Activated T-cell treated with anti-CD3 and anti-CD28 coated beads, Interleukin-2, amount 50 U/mL, for 4 hours (primary cell): ENCODE data around the gene FMO5. TPM values are rescaled to one million over a fixed set of nuclear protein-coding genes. Genes with fewer than 3 reads are reported as not detected.

Source experiments
- ATAC-seq, 2 donors: fragments of 200-7000 bp; cut with Tn5 transposase; one replicate each; pipeline ENCODE4 v1.10.0; 2021
- DNase-seq: peaks from one replicate; pipeline ENCODE4 v3.0.0-alpha.2; 2020
- H3K27me3 Mint-ChIP-seq: one replicate; pipeline ENCODE4 v1.8.0; 2021; ENCODE audit warnings: low read depth, mixed read lengths
- H3K36me3 Mint-ChIP-seq: one replicate; pipeline ENCODE4 v1.8.0; 2022; ENCODE audit warnings: mixed read lengths; ENCODE audit not compliant: insufficient read depth
- H3K4me1 Mint-ChIP-seq: one replicate; pipeline ENCODE4 v1.8.0; 2021; ENCODE audit warnings: low read depth, mixed read lengths
- H3K4me3 Mint-ChIP-seq: one replicate; pipeline ENCODE4 v1.8.0; 2021; ENCODE audit warnings: mild to moderate bottlenecking, moderate library complexity, mixed read lengths
- H3K9me3 Mint-ChIP-seq: one replicate; pipeline ENCODE4 v1.8.0; 2021; ENCODE audit warnings: mixed read lengths
- total RNA-seq, 3 donors: library from RNA; stranded (reverse); gene quantifications; one replicate each; pipeline ENCODE4 v1.2.1, GENCODE V29; 2021

The FMO5 gene, protein sequence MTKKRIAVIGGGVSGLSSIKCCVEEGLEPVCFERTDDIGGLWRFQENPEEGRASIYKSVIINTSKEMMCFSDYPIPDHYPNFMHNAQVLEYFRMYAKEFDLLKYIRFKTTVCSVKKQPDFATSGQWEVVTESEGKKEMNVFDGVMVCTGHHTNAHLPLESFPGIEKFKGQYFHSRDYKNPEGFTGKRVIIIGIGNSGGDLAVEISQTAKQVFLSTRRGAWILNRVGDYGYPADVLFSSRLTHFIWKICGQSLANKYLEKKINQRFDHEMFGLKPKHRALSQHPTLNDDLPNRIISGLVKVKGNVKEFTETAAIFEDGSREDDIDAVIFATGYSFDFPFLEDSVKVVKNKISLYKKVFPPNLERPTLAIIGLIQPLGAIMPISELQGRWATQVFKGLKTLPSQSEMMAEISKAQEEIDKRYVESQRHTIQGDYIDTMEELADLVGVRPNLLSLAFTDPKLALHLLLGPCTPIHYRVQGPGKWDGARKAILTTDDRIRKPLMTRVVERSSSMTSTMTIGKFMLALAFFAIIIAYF
- under 1 TPM in 2 of 3 donors, not detected in 1; 0.20 to 0.22 TPM for total RNA-seq

DNA sequence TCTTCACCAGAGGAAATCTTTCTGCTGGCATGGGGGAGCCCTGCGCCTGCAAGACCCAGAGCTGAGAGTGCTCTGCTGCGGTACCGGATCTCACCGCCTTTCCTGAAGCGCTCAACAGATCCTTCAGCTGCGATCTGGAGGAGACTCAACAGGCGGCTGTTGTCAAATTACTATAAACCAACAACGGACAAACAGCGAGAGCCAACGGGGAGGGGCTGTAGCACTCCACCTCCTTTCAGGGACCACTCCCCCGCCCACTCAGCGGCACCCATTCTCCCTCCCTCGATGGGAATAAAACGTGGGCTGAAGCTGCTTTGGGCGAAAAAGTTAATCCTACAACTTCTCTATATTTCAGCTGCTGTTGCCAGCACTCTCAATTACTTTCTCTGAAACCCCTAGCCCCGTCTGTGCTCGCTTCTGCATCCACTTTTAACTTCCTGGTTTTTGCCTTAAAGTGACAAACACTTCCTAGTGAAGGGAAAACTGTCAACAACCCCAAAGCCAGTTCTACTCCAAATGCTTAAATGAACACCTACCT lies at the start of gene FMO5:
TSS of gene FMO5 (minus strand) at position 147 of the 538 bp plus-strand sequence. CDS start 310 bp downstream, outside the sequence.
- peak; percentile 95 to 96 for ATAC-seq
- no peaks in the 10 kb centered on the region for H3K36me3 Mint-ChIP-seq
- no peaks in the 10 kb centered on the region for H3K9me3 Mint-ChIP-seq
- no peaks in the 10 kb centered on the region for H3K27me3 Mint-ChIP-seq
- peak within 1 kb of the TSS; percentile 88 for H3K4me3 Mint-ChIP-seq
- peak; percentile 32 for DNase-seq
- H3K4me1 Mint-ChIP-seq, result peaks cover 14% of the 10 kb centered on the region

DNA sequence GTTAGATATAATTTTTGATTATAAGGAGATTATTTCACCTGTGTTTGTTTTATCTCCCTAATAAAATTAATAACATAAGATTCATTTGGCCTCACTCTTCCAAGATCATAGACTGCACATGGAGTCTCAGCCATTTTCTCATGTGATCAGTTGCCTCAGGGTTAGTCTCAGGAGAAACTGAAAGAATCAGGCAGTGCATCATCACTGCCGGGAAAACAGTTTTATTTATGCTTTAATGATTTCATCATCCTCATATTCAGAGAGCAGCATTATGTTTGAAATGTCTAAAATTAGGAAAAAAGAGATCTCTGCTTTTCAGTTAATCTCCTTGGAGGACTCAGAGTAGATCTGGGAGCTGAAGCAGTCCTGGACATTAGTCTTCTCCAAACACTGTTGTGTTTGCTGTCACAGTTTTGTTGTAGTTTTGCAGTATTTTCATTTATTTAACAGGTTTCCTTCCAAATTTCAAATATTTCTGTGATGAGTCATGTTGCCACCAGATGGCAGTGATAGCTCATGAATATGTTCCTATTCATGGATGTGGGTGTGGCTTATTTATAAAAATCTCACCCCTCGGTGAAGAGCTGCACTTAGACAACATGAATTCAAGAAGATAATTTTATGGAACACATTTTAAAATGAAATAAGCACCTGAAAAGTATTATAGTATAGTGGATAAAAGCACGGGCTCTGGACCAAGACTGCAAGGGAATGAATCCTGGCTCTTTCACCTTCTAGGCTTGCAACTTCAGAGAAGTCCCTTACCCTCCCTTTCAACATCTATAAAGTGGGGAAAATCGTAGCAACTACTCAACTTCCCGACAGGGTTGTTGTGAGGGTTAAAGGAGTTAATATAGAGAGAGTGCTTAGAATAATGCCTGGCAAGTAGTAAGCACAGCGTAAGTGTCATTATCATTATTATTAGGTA lies 48.5 kb upstream of the FMO5 start:
- Mint-ChIP-seq H3K4me1 (peaks cover 2% of the 10 kb centered on the region), H3K36me3 (peaks cover 57% of the 10 kb centered on the region), H3K9me3 (no peaks in the 10 kb centered on the region), H3K4me3 (no peak overlapping the region), H3K27me3 (no peaks in the 10 kb centered on the region)
- ATAC-seq, result peak in 1 of 2 donors; percentile 54
- DNase-seq, result no peak

DNA sequence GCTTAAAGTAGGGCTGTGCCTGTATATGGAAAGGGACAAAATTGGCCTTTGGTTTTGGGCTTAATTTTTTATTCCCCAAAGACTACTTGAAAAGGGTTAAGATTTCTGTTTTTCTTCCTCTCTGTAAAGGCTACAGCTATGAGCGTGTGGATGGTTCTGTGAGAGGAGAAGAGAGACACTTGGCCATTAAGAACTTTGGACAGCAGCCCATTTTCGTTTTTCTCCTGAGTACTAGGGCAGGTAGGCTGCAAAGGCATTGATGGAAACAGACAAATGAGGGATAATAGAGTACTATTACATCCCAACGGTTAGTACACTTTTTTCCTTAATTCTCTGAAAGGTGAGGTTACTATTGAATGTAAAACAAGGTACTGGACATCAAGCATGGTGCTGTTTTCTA lies 46.9 kb upstream of the FMO5 start:
- peaks cover 2% of the 10 kb centered on the region for H3K4me1 Mint-ChIP-seq

GRCh38 chr1:147270721-147271120 lies 45.6 kb upstream of the FMO5 start:
- H3K9me3 Mint-ChIP-seq, result no peaks in the 10 kb centered on the region
- H3K27me3 Mint-ChIP-seq, result no peaks in the 10 kb centered on the region
- peaks cover 2% of the 10 kb centered on the region for H3K4me1 Mint-ChIP-seq
- ATAC-seq, result no peak
- H3K4me3 Mint-ChIP-seq, result no peak overlapping the region
- peaks cover 53% of the 10 kb centered on the region for H3K36me3 Mint-ChIP-seq
- no peak for DNase-seq

More for the DNA sequence above, 46.9 kb upstream of the FMO5 start:
- no peak for ATAC-seq
- DNase-seq, result no peak
- H3K36me3 Mint-ChIP-seq, result peaks cover 54% of the 10 kb centered on the region
- no peaks in the 10 kb centered on the region for H3K9me3 Mint-ChIP-seq
- no peak overlapping the region for H3K4me3 Mint-ChIP-seq
- no peaks in the 10 kb centered on the region for H3K27me3 Mint-ChIP-seq

- Mint-ChIP-seq H3K27me3 (no peaks in the 10 kb centered on the region), H3K36me3 (peaks cover 49% of the 10 kb centered on the region), H3K9me3 (no peaks in the 10 kb centered on the region), H3K4me3 (no peak overlapping the region), H3K4me1 (no peaks in the 10 kb centered on the region)
- ATAC-seq (no peak), DNase-seq (no peak)
Observed at GRCh38 chr1:147267711-147268110, 42.6 kb upstream of the FMO5 start.

DNA sequence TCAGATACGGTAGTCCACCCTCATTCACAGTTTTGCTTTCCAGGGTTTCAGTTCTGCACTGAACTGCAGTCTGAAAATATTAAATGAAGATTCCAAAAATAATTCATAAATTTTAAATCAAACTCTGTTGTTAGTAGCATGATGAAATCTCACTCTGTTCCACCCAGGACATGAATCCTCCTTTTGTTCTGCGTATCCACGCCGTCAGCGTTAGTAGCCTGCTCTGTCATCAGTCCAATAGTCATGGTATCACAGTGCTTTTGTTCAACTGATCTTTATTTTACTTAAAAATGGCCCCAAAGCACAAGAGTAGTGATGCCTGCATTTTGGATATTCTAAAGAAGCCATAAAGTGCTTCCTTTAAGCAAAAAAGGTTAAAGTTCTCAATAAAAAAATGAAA lies 41.2 kb upstream of the FMO5 start:
- H3K36me3 Mint-ChIP-seq, result peaks cover 48% of the 10 kb centered on the region
- H3K27me3 Mint-ChIP-seq, result no peaks in the 10 kb centered on the region
- ATAC-seq (no peak), DNase-seq (no peak)
- no peaks in the 10 kb centered on the region for H3K4me1 Mint-ChIP-seq
- H3K4me3 Mint-ChIP-seq, result no peak overlapping the region
- no peaks in the 10 kb centered on the region for H3K9me3 Mint-ChIP-seq

DNA sequence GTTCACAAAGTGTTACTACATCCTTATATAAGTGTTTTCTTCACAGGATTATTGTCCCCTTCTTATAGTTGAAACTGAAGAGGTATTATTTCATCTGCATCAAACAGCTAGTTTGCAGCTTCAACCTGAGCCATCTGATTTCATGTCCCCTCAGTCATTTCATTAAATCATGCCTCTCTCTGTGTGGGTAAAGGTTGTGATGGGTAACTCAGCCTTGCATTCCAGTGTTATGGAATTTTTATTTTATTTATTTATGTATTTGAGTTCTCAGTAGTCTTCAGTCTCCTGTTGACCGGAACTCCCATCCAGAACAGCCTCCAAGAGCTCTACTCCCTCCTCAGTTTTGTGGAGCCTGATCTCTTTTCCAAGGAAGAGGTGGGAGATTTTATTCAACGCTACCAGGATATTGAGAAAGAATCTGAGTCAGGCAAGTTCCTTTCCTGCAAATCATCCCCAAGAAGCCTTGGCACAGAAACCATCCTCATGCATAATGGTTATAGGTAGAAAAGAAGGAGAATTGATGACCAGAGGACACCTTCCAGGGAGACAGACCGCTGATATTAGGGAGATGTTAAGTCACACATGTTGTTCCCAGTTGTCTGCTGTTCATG lies 39.1 kb upstream of the FMO5 start:
- Mint-ChIP-seq H3K27me3 (no peaks in the 10 kb centered on the region), H3K4me1 (no peaks in the 10 kb centered on the region), H3K36me3 (peaks cover 58% of the 10 kb centered on the region), H3K9me3 (no peaks in the 10 kb centered on the region), H3K4me3 (no peak overlapping the region)
- DNase-seq, result no peak
- ATAC-seq, result no peak

GRCh38 chr1:147260956-147261355 lies 35.8 kb upstream of the FMO5 start:
- Mint-ChIP-seq H3K36me3 (peaks cover 52% of the 10 kb centered on the region), H3K4me1 (no peaks in the 10 kb centered on the region), H3K27me3 (no peaks in the 10 kb centered on the region), H3K4me3 (no peak overlapping the region), H3K9me3 (no peaks in the 10 kb centered on the region)
- ATAC-seq, result no peak
- no peak for DNase-seq

DNA sequence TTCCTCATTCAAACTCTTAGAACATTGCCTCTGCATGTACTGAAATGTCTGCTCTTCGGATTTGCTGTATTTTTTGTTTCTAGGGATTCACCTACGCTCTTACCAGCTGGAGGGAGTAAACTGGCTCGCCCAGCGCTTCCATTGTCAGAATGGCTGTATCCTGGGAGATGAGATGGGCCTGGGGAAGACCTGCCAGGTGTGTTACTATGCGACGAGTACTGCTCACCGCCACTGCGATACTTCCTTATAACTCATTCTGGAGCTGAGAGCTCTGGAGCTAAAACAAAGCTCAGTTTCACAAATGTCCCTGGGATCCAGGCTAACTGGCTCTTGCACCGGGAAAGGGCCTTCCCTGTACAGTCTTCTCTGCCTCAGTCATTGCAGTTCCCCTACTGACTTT lies 27.4 kb upstream of the FMO5 start:
- DNase-seq (no peak), ATAC-seq (no peak)
- Mint-ChIP-seq H3K4me1 (peaks cover 20% of the 10 kb centered on the region), H3K4me3 (no peak overlapping the region), H3K36me3 (peaks cover 32% of the 10 kb centered on the region), H3K9me3 (no peaks in the 10 kb centered on the region), H3K27me3 (no peaks in the 10 kb centered on the region)

- peaks cover 55% of the 10 kb centered on the region for H3K4me1 Mint-ChIP-seq
- ATAC-seq, result no peak
- H3K4me3 Mint-ChIP-seq, result no peak overlapping the region
- peaks cover 15% of the 10 kb centered on the region for H3K36me3 Mint-ChIP-seq
- no peaks in the 10 kb centered on the region for H3K27me3 Mint-ChIP-seq
- no peaks in the 10 kb centered on the region for H3K9me3 Mint-ChIP-seq
- DNase-seq, result no peak
Observed at GRCh38 chr1:147247656-147248238, 22.6 kb upstream of the FMO5 start.

- H3K9me3 Mint-ChIP-seq, result no peaks in the 10 kb centered on the region
- H3K27me3 Mint-ChIP-seq, result no peaks in the 10 kb centered on the region
- ATAC-seq (no peak), DNase-seq (no peak)
- no peak overlapping the region for H3K4me3 Mint-ChIP-seq
- peaks cover 11% of the 10 kb centered on the region for H3K36me3 Mint-ChIP-seq
- H3K4me1 Mint-ChIP-seq, result peaks cover 58% of the 10 kb centered on the region
Observed at GRCh38 chr1:147246910-147247655, 21.9 kb upstream of the FMO5 start.

- Mint-ChIP-seq H3K27me3 (no peaks in the 10 kb centered on the region), H3K4me1 (peaks cover 59% of the 10 kb centered on the region), H3K9me3 (no peaks in the 10 kb centered on the region), H3K36me3 (peaks cover 11% of the 10 kb centered on the region), H3K4me3 (no peak overlapping the region)
- DNase-seq (no peak), ATAC-seq (no peak)
Observed at GRCh38 chr1:147246044-147246690, 21.0 kb upstream of the FMO5 start.

GRCh38 chr1:147245586-147246021 lies 20.5 kb upstream of the FMO5 start:
- H3K4me3 Mint-ChIP-seq, result no peak overlapping the region
- no peaks in the 10 kb centered on the region for H3K27me3 Mint-ChIP-seq
- ATAC-seq (no peak), DNase-seq (no peak)
- H3K9me3 Mint-ChIP-seq, result no peaks in the 10 kb centered on the region
- H3K4me1 Mint-ChIP-seq, result peaks cover 59% of the 10 kb centered on the region
- peaks cover 11% of the 10 kb centered on the region for H3K36me3 Mint-ChIP-seq
